ENCODE data around the gene ZNF484. TPM values are rescaled to one million over a fixed set of nuclear protein-coding genes. Genes with fewer than 3 reads are reported as not detected.
A peak's percentile ranks its signal among the peaks of the same experiment; 100 is the strongest.
"Not testable (repeated sequence)": the region's sequence is repeated elsewhere in the genome, so short reads cannot be mapped to it uniquely, and the experiment has no call there.

The ZNF484 gene
- polyA plus RNA-seq, 1 donor from 2014 or later = 26.0 TPM

GRCh38 chr9:92883666-92884405, 6.0 kb upstream of the ZNF484 start:
- H3K4me3 ChIP-seq (ENCODE audit: low read length); H3K9ac ChIP-seq (ENCODE audit: low read length); H3F3A ChIP-seq (ENCODE audit: insufficient read depth, low read length, poor library complexity, severe bottlenecking); H4K20me1 ChIP-seq (ENCODE audit: insufficient read depth); H3K27me3 ChIP-seq (ENCODE audit: insufficient read depth, low read depth, low read length); H3K79me2 ChIP-seq (replicated peaks; ENCODE audit: insufficient read depth, low read length); H3K9me3 ChIP-seq (ENCODE audit: low read length); H2AFZ ChIP-seq (ENCODE audit: low read depth, low read length); H3K4me2 ChIP-seq (ENCODE audit: low read length); H3K27ac ChIP-seq (ENCODE audit: low read length); H3K36me3 ChIP-seq (ENCODE audit: insufficient read depth, low read length); H3K9me2 ChIP-seq (ENCODE audit: insufficient read depth, low read length): not testable (repeated sequence)

GRCh38 chr9:92882276-92882675, 4.4 kb upstream of the ZNF484 start:
- H3K4me3 ChIP-seq (ENCODE audit: low read length) = no peak overlapping the region
- no peaks in the 10 kb centered on the region for H4K20me1 ChIP-seq (ENCODE audit: insufficient read depth)
- no peaks in the 10 kb centered on the region for H3K36me3 ChIP-seq (ENCODE audit: insufficient read depth, low read length)
- H3K27ac ChIP-seq (ENCODE audit: low read length) = no peak overlapping the region
- no peak overlapping the region for H2AFZ ChIP-seq (ENCODE audit: low read depth, low read length)
- H3K79me2 ChIP-seq (replicated peaks; ENCODE audit: insufficient read depth, low read length) = peaks cover 5% of the 10 kb centered on the region
- H3K27me3 ChIP-seq (ENCODE audit: insufficient read depth, low read depth, low read length) = no peaks in the 10 kb centered on the region
- H3K9me2 ChIP-seq (ENCODE audit: insufficient read depth, low read length) = no peaks in the 10 kb centered on the region
- H3K9me3 ChIP-seq (ENCODE audit: low read length) = no peaks in the 10 kb centered on the region
- H3K9ac ChIP-seq (ENCODE audit: low read length) = no peak overlapping the region
- H3K4me2 ChIP-seq (ENCODE audit: low read length) = no peak overlapping the region
- no peaks in the 10 kb centered on the region for H3F3A ChIP-seq (ENCODE audit: insufficient read depth, low read length, poor library complexity, severe bottlenecking)
- TF ChIP-seq RAD21 (conservative IDR thresholded peaks at IDR 0.05) (no peak), POLR2AphosphoS5 (IDR thresholded peaks at IDR 0.05) (no peak), SMC3 (conservative IDR thresholded peaks at IDR 0.05; ENCODE audit: poor library complexity) (no peak)

GRCh38 chr9:92875373-92875772, 2.5 kb downstream of the ZNF484 start:
- H3K27ac ChIP-seq (ENCODE audit: low read length) = no peak overlapping the region
- H3K36me3 ChIP-seq (ENCODE audit: insufficient read depth, low read length) = no peaks in the 10 kb centered on the region
- H3K4me3 ChIP-seq (ENCODE audit: low read length) = peak overlapping the region; percentile 76
- TF ChIP-seq EZH2 (IDR thresholded peaks at IDR 0.05; ENCODE audit: borderline replicate concordance, insufficient read depth, low read length, poor library complexity, severe bottlenecking) (no peak), CTCF (IDR thresholded peaks at IDR 0.05; ENCODE audit: poor library complexity, severe bottlenecking) (no peak), MXI1 (conservative IDR thresholded peaks at IDR 0.05; ENCODE audit: poor library complexity, severe bottlenecking) (no peak), REST (IDR thresholded peaks at IDR 0.05; ENCODE audit: borderline replicate concordance) (no peak), TAF1 (IDR thresholded peaks at IDR 0.05; ENCODE audit: low read depth) (no peak), EP300 (conservative IDR thresholded peaks at IDR 0.05; ENCODE audit: poor library complexity, severe bottlenecking) (no peak)
- no peak overlapping the region for H2AFZ ChIP-seq (ENCODE audit: low read depth, low read length)
- no peaks in the 10 kb centered on the region for H3K9me3 ChIP-seq (ENCODE audit: low read length)
- peak overlapping the region; percentile 95 for H3K9ac ChIP-seq (ENCODE audit: low read length)
- peak overlapping the region; percentile 65 for H3K4me2 ChIP-seq (ENCODE audit: low read length)
- H4K20me1 ChIP-seq (ENCODE audit: insufficient read depth) = no peaks in the 10 kb centered on the region
- H3F3A ChIP-seq (ENCODE audit: insufficient read depth, low read length, poor library complexity, severe bottlenecking) = no peaks in the 10 kb centered on the region
- H3K27me3 ChIP-seq (ENCODE audit: insufficient read depth, low read depth, low read length) = no peaks in the 10 kb centered on the region
- H3K9me2 ChIP-seq (ENCODE audit: insufficient read depth, low read length) = no peaks in the 10 kb centered on the region
- peaks cover 40% of the 10 kb centered on the region for H3K79me2 ChIP-seq (replicated peaks; ENCODE audit: insufficient read depth, low read length)
